ENCODE measurements around the gene FZR1. TPM values are rescaled to one million over a fixed set of nuclear protein-coding genes. Genes with fewer than 3 reads are reported as not detected.
A peak's percentile ranks its signal among the peaks of the same experiment; 100 is the strongest.

Gene FZR1
- total RNA-seq, 2 experiments from 2014 or later: 61.2 to 65.3 TPM

DNA sequence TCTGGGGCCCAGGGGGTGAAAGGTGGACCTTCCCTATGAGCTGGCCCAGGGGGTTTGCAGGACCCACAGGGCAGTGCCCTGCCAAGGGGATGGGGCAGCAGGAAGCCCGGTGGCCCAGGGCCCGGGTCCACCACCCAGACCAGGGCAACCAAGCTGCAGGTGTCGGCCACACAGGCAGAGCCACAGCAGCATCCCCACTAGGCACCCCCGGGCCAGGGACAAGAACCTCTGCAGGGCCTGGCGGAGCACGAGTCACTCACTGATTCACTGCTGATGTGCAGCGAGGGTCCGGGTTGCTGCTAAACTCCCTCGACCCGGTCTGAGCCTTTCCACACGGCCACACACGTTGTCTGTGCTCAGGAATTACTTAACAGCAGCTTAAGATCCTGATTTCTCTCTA, 8.8 kb downstream of the FZR1 start:
- no peak for TF ChIP-seq EZH2phosphoT487 (IDR thresholded peaks at IDR 0.05; ENCODE audit: borderline replicate concordance, low read depth, low read length)
- TF ChIP-seq, protein P1, sequence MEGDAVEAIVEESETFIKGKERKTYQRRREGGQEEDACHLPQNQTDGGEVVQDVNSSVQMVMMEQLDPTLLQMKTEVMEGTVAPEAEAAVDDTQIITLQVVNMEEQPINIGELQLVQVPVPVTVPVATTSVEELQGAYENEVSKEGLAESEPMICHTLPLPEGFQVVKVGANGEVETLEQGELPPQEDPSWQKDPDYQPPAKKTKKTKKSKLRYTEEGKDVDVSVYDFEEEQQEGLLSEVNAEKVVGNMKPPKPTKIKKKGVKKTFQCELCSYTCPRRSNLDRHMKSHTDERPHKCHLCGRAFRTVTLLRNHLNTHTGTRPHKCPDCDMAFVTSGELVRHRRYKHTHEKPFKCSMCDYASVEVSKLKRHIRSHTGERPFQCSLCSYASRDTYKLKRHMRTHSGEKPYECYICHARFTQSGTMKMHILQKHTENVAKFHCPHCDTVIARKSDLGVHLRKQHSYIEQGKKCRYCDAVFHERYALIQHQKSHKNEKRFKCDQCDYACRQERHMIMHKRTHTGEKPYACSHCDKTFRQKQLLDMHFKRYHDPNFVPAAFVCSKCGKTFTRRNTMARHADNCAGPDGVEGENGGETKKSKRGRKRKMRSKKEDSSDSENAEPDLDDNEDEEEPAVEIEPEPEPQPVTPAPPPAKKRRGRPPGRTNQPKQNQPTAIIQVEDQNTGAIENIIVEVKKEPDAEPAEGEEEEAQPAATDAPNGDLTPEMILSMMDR (conservative IDR thresholded peaks at IDR 0.05; ENCODE audit: low read length): no peak
- no TSS peak for BruUV-seq (replicated peaks)
- Histone ChIP-seq H3K79me2 (ENCODE audit: insufficient read depth, low read depth, low read length) (peaks cover 4% of the 10 kb centered on the region; the same call in 1 of the 2 replicates), H3K27ac (ENCODE audit: low read depth, low read length, poor library complexity, severe bottlenecking) (no peak overlapping the region), H3K9me2 (ENCODE audit: insufficient read depth, low read length) (no peaks in the 10 kb centered on the region), H3K4me1 (ENCODE audit: insufficient read depth, low read length, poor library complexity, severe bottlenecking) (peaks cover 16% of the 10 kb centered on the region), H3K4me3 (ENCODE audit: low read depth, low read length, poor library complexity, severe bottlenecking) (no peak overlapping the region), H4K20me1 (ENCODE audit: insufficient read depth, low read length) (no peaks in the 10 kb centered on the region; the same call in 1 of the 2 replicates), H3K36me3 (ENCODE audit: insufficient read depth, low read length) (peaks cover 28% of the 10 kb centered on the region; the same call in 1 of the 2 replicates), H3K4me2 (ENCODE audit: low read length) (no peak overlapping the region), H3K9me3 (ENCODE audit: low read length) (no peaks in the 10 kb centered on the region), H2AFZ (ENCODE audit: low read length) (no peak overlapping the region)
- ChIA-PET POLR2A (no interaction called here), CTCF (ENCODE audit: unreplicated experiment) (no interaction called here)
- DNase-seq (ENCODE audit: low spot score): no peak
- intact Hi-C loops (cut with micrococcal nuclease; ENCODE audit: unreplicated experiment): no loop called here

DNA sequence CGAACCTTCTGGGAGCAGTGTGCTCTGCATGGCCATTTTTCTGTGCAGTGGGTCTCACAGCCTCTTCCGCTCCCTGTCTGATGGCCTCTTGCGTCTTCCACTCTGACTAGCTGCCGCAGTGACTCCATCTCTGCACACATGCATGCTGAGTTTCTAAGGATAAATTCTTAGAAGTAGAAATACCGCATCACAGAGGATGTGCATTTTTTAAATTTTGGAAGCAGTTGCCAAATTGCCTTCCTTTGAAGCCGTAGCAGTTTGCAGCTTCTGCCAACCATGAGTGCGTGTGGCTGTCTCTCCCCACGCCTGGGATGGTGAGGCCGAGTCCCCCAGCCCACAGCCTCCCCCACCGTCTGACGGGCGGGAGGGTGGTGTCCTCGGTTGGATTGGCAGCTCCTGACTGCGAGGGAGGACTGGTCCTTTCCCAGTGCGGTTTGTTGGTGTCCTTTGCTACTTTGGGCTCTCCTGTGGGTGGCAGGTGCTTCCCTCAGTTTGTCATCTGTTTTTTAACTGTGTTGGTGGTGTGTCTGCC, 9.8 kb downstream of the FZR1 start:
- peaks cover 16% of the 10 kb centered on the region for H3K4me1 ChIP-seq (ENCODE audit: insufficient read depth, low read length, poor library complexity, severe bottlenecking)
- peak overlapping the region; percentile 43 for H3K27ac ChIP-seq (ENCODE audit: low read depth, low read length, poor library complexity, severe bottlenecking)
- no peaks in the 10 kb centered on the region for H3K9me3 ChIP-seq (ENCODE audit: low read length)
- CTCF ChIA-PET (ENCODE audit: unreplicated experiment): interaction anchor here (0.9 kb wide), 1 partner anchor 36 kb away, joined by 3 read pairs; no protein-coding TSS in a partner anchor
- peaks cover 28% of the 10 kb centered on the region; the same call in 1 of the 2 replicates for H3K36me3 ChIP-seq (ENCODE audit: insufficient read depth, low read length)
- H4K20me1 ChIP-seq (ENCODE audit: insufficient read depth, low read length): no peaks in the 10 kb centered on the region; the same call in 1 of the 2 replicates
- H3K9me2 ChIP-seq (ENCODE audit: insufficient read depth, low read length): no peaks in the 10 kb centered on the region
- no peak for TF ChIP-seq EZH2phosphoT487 (IDR thresholded peaks at IDR 0.05; ENCODE audit: borderline replicate concordance, low read depth, low read length)
- TF ChIP-seq, protein P1 (conservative IDR thresholded peaks at IDR 0.05; ENCODE audit: low read length): no peak
- H3K79me2 ChIP-seq (ENCODE audit: insufficient read depth, low read depth, low read length): peaks cover 4% of the 10 kb centered on the region; the same call in 1 of the 2 replicates
- intact Hi-C loops (cut with micrococcal nuclease; ENCODE audit: unreplicated experiment): no loop called here
- POLR2A ChIA-PET: no interaction called here
- BruUV-seq (replicated peaks): no TSS peak
- no peak overlapping the region for H3K4me3 ChIP-seq (ENCODE audit: low read depth, low read length, poor library complexity, severe bottlenecking)
- peak overlapping the region; percentile 28; the same call in 1 of the 2 replicates for H3K4me2 ChIP-seq (ENCODE audit: low read length)
- no peak for DNase-seq (ENCODE audit: low spot score)
- no peak overlapping the region for H2AFZ ChIP-seq (ENCODE audit: low read length)

DNA sequence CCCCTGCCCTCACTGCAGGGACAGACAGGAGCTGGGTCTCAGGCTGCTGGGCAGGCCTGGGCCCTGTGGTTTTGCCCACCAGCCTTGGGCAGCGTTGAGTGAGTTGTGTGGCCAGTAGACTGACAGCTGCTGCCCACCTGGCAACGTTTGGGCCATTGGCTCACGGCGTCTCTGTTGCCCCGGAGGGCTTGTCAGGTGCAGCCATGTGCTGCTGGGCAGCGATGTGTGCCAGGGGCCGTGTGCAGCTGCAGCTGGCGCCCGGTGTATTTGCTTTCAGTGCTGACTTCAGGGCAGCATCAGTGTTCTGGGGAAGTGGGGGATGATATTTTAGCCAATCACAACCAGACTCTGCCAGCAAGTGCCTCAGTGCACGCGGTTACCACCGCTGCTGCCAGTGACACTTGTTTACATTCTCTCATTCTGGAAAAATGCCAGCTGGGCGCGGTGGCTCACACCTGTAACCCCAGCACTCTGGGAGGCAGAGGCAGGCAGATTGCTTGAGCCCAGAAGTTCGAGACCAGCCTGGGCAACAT, 10.6 kb downstream of the FZR1 start:
- intact Hi-C loops (cut with micrococcal nuclease; ENCODE audit: unreplicated experiment): no loop called here
- no peaks in the 10 kb centered on the region for H3K9me2 ChIP-seq (ENCODE audit: insufficient read depth, low read length)
- ChIA-PET POLR2A (interaction anchor here (1.6 kb wide), 1 partner anchor 12 kb away, joined by 5 read pairs; no protein-coding TSS in a partner anchor), CTCF (ENCODE audit: unreplicated experiment) (interaction anchor here (0.9 kb wide), 1 partner anchor 37 kb away, joined by 3 read pairs; no protein-coding TSS in a partner anchor)
- H4K20me1 ChIP-seq (ENCODE audit: insufficient read depth, low read length): no peaks in the 10 kb centered on the region; the same call in 1 of the 2 replicates
- peak overlapping the region; percentile 43 for H3K27ac ChIP-seq (ENCODE audit: low read depth, low read length, poor library complexity, severe bottlenecking)
- peak; percentile 79 for DNase-seq (ENCODE audit: low spot score)
- peaks cover 16% of the 10 kb centered on the region for H3K4me1 ChIP-seq (ENCODE audit: insufficient read depth, low read length, poor library complexity, severe bottlenecking)
- no peak overlapping the region for H2AFZ ChIP-seq (ENCODE audit: low read length)
- no TSS peak for BruUV-seq (replicated peaks)
- H3K79me2 ChIP-seq (ENCODE audit: insufficient read depth, low read depth, low read length): peaks cover 4% of the 10 kb centered on the region; the same call in 1 of the 2 replicates
- peak overlapping the region; percentile 28; the same call in 1 of the 2 replicates for H3K4me2 ChIP-seq (ENCODE audit: low read length)
- peaks cover 30% of the 10 kb centered on the region; the same call in 1 of the 2 replicates for H3K36me3 ChIP-seq (ENCODE audit: insufficient read depth, low read length)
- no peaks in the 10 kb centered on the region for H3K9me3 ChIP-seq (ENCODE audit: low read length)
- H3K4me3 ChIP-seq (ENCODE audit: low read depth, low read length, poor library complexity, severe bottlenecking): no peak overlapping the region
- no peak for TF ChIP-seq EZH2phosphoT487 (IDR thresholded peaks at IDR 0.05; ENCODE audit: borderline replicate concordance, low read depth, low read length)
- TF ChIP-seq, protein P1 (conservative IDR thresholded peaks at IDR 0.05; ENCODE audit: low read length): no peak

Data from OCI-LY7 (cell line).